Astrocyte (in vitro differentiated cells and primary cell): ENCODE data around the gene CIDEB. TPM values are rescaled to one million over a fixed set of nuclear protein-coding genes. Genes with fewer than 3 reads are reported as not detected.

Experiments used
- DNase-seq: peaks from one replicate; pipeline ENCODE4 v3.0.0-alpha.2; 2010; ENCODE audit warnings: low read depth
- FAIRE-seq: peaks from 2 replicates; lab custom pipeline; 2011; peaks lifted over from hg19 to GRCh38; lab: Jason Lieb, UNC
- H2AFZ ChIP-seq: 2 replicates; pipeline ENCODE4 v1.6.0; 2012; ENCODE audit warnings: low read depth, low read length, inconsistent platforms
- H3K27ac ChIP-seq: 2 replicates; pipeline ENCODE4 v1.5.1; 2011; ENCODE audit warnings: low read depth, low read length, inconsistent platforms
- H3K27me3 ChIP-seq: 2 replicates; pipeline ENCODE4 v1.6.0; 2011; ENCODE audit warnings: low read length, inconsistent platforms; ENCODE audit not compliant: insufficient read depth
- H3K36me3 ChIP-seq: 2 replicates; pipeline ENCODE4 v1.5.1; 2011; ENCODE audit warnings: low read length, inconsistent platforms; ENCODE audit not compliant: insufficient read depth
- H3K4me1 ChIP-seq: 2 replicates; pipeline ENCODE4 v1.5.1; 2011; ENCODE audit warnings: low read length, inconsistent platforms; ENCODE audit not compliant: insufficient read depth
- H3K4me2 ChIP-seq: 2 replicates; pipeline ENCODE4 v1.6.0; 2012; ENCODE audit warnings: low read length, inconsistent platforms
- H3K4me3 ChIP-seq: 2 replicates; pipeline ENCODE4 v1.5.1; 2011; ENCODE audit warnings: low read depth, mild to moderate bottlenecking, low read length, inconsistent platforms; ENCODE audit not compliant: insufficient read depth
- H3K79me2 ChIP-seq: 2 replicates; pipeline ENCODE4 v1.6.0; 2012; ENCODE audit warnings: mild to moderate bottlenecking, low read length, inconsistent platforms; ENCODE audit not compliant: insufficient read depth
- H3K9ac ChIP-seq: 2 replicates; pipeline ENCODE4 v1.6.0; 2012; ENCODE audit warnings: mild to moderate bottlenecking, low read length, inconsistent platforms
- H3K9me3 ChIP-seq: 2 replicates; pipeline ENCODE4 v1.5.1; 2012; ENCODE audit warnings: low read depth, mild to moderate bottlenecking, low read length, inconsistent platforms; ENCODE audit not compliant: insufficient read depth
- H4K20me1 ChIP-seq: 2 replicates; pipeline ENCODE4 v1.6.0; 2012; ENCODE audit warnings: low read length, inconsistent platforms; ENCODE audit not compliant: insufficient read depth
- H3K27ac Mint-ChIP-seq: one replicate; pipeline ENCODE4 v1.8.0; 2021; ENCODE audit warnings: mild to moderate bottlenecking, mixed read lengths; ENCODE audit not compliant: unreplicated experiment
- H3K27me3 Mint-ChIP-seq: one replicate; pipeline ENCODE4 v1.8.0; 2021; ENCODE audit warnings: low read depth, mixed read lengths; ENCODE audit not compliant: unreplicated experiment
- H3K36me3 Mint-ChIP-seq: one replicate; pipeline ENCODE4 v1.8.0; 2021; ENCODE audit warnings: low read depth, mixed read lengths; ENCODE audit not compliant: unreplicated experiment
- H3K4me1 Mint-ChIP-seq: one replicate; pipeline ENCODE4 v1.8.0; 2021; ENCODE audit warnings: low read depth, mixed read lengths; ENCODE audit not compliant: unreplicated experiment
- H3K4me3 Mint-ChIP-seq: one replicate; pipeline ENCODE4 v1.8.0; 2021; ENCODE audit warnings: mild to moderate bottlenecking, moderate library complexity, mixed read lengths; ENCODE audit not compliant: unreplicated experiment
- H3K9me3 Mint-ChIP-seq: one replicate; pipeline ENCODE4 v1.8.0; 2021; ENCODE audit warnings: mild to moderate bottlenecking, mixed read lengths; ENCODE audit not compliant: unreplicated experiment
- CTCF ChIP-seq: IDR thresholded peaks from 2 replicates; pipeline ENCODE4 v1.5.1; 2011; ENCODE audit warnings: low read depth, mild to moderate bottlenecking, inconsistent platforms, low read length, moderate library complexity; ENCODE audit not compliant: insufficient read depth
- EZH2 ChIP-seq: IDR thresholded peaks from 2 replicates; pipeline ENCODE4 v1.6.1; 2012; ENCODE audit warnings: mild to moderate bottlenecking, low read length, inconsistent platforms; ENCODE audit not compliant: insufficient read depth
- total RNA-seq: library from RNA; stranded (reverse); gene quantifications from 2 replicates; pipeline ENCODE4 v1.2.1, GENCODE V29; 2021

CIDEB gene
- total RNA-seq, 1 donor from 2014 or later, result not detected

- H3K4me3 Mint-ChIP-seq, result peak overlapping the region; percentile 22
- Histone ChIP-seq H3K4me3 (no peak overlapping the region), H3K79me2 (no peaks in the 10 kb centered on the region), H3K9ac (no peak overlapping the region), H3K27ac (no peak overlapping the region), H3K27me3 (no peaks in the 10 kb centered on the region), H3K4me1 (no peaks in the 10 kb centered on the region), H2AFZ (no peak overlapping the region), H3K9me3 (no peaks in the 10 kb centered on the region), H4K20me1 (no peaks in the 10 kb centered on the region), H3K36me3 (peaks cover 11% of the 10 kb centered on the region), H3K4me2 (no peak overlapping the region)
- FAIRE-seq (no peak), DNase-seq (no peak)
- no peaks in the 10 kb centered on the region for H3K4me1 Mint-ChIP-seq
- TF ChIP-seq EZH2 (no peak), CTCF (no peak)
- peaks cover 2% of the 10 kb centered on the region for H3K36me3 Mint-ChIP-seq
- H3K27me3 Mint-ChIP-seq, result no peaks in the 10 kb centered on the region
- no peaks in the 10 kb centered on the region for H3K9me3 Mint-ChIP-seq
- no peak overlapping the region for H3K27ac Mint-ChIP-seq
These were observed 17.0 kb downstream of the CIDEB start for GRCh38 chr14:24290746-24291145.

DNA sequence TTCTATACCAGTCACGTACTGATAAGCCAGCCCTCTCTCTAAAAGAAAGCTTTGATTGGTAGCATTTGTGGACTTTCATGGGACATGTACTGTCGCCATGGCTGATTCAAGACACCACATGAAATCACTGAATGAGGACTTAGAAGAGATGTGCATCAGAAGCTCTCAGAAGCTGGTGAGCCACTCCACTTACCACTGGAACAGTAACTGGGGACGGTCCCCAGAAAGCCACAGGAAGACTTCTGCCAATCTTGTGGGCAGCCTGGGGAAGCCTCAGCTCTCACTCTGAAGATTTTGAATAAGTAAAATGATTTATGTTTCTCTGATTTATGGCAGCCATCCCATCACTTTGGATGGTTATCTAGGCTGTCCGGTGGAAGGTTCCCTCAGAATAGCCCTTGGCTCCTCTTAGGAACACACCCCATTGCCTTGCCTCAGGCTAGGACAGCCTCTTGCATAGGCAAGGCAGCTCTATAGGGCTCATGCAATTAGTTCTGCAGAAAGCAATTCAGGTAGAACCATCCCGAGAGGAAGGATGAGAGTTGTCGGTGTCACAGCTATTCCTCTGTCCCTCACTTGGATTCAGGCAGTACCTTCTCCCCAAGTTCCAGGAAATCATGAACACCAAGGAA lies 18.0 kb downstream of the CIDEB start:
- Histone ChIP-seq H2AFZ (no peak overlapping the region), H4K20me1 (no peaks in the 10 kb centered on the region), H3K27ac (no peak overlapping the region), H3K9me3 (no peaks in the 10 kb centered on the region), H3K79me2 (no peaks in the 10 kb centered on the region), H3K36me3 (peaks cover 7% of the 10 kb centered on the region), H3K4me1 (no peaks in the 10 kb centered on the region), H3K9ac (no peak overlapping the region), H3K4me2 (no peak overlapping the region), H3K27me3 (no peaks in the 10 kb centered on the region), H3K4me3 (no peak overlapping the region)
- Mint-ChIP-seq H3K27ac (no peak overlapping the region), H3K4me1 (peaks cover 4% of the 10 kb centered on the region), H3K27me3 (no peaks in the 10 kb centered on the region), H3K4me3 (no peak overlapping the region), H3K9me3 (no peaks in the 10 kb centered on the region), H3K36me3 (peaks cover 3% of the 10 kb centered on the region)
- DNase-seq (no peak), FAIRE-seq (no peak)
- TF ChIP-seq EZH2 (no peak), CTCF (no peak)

GRCh38 chr14:24286996-24287395 lies 20.8 kb downstream of the CIDEB start:
- H3K4me1 ChIP-seq, result no peaks in the 10 kb centered on the region
- no peaks in the 10 kb centered on the region for H3K9me3 Mint-ChIP-seq
- no peaks in the 10 kb centered on the region for H3K27me3 ChIP-seq
- no peaks in the 10 kb centered on the region for H3K9me3 ChIP-seq
- no peak overlapping the region for H3K9ac ChIP-seq
- H3K27ac ChIP-seq, result no peak overlapping the region
- no peak overlapping the region for H3K4me3 Mint-ChIP-seq
- no peak overlapping the region for H3K27ac Mint-ChIP-seq
- FAIRE-seq, result no peak
- H4K20me1 ChIP-seq, result no peaks in the 10 kb centered on the region
- no peak for DNase-seq
- TF ChIP-seq EZH2 (no peak), CTCF (no peak)
- H3K4me3 ChIP-seq, result no peak overlapping the region
- no peak overlapping the region for H3K4me2 ChIP-seq
- H3K27me3 Mint-ChIP-seq, result no peaks in the 10 kb centered on the region
- H2AFZ ChIP-seq, result no peak overlapping the region
- H3K36me3 ChIP-seq, result peaks cover 7% of the 10 kb centered on the region
- H3K79me2 ChIP-seq, result no peaks in the 10 kb centered on the region
- peaks cover 7% of the 10 kb centered on the region for H3K36me3 Mint-ChIP-seq
- H3K4me1 Mint-ChIP-seq, result peaks cover 6% of the 10 kb centered on the region
